Left ventricle myocardium inferior (tissue), 1 donor: Measurements from ENCODE around the gene MFSD12. TPM values are rescaled to one million over a fixed set of nuclear protein-coding genes. Genes with fewer than 3 reads are reported as not detected.

Experiments
- DNase-seq: peaks from one replicate; pipeline ENCODE4 v3.0.0-alpha.2; 2020
- H3K27ac ChIP-seq: fragments of 200-600 bp; replicated peaks from 2 replicates; pipeline ENCODE4 v1.8.0; 2021
- H3K27me3 ChIP-seq: fragments of 200-600 bp; 2 replicates; pipeline ENCODE4 v1.8.0; 2021; ENCODE audit warnings: low read depth
- H3K36me3 ChIP-seq: fragments of 200-600 bp; 2 replicates; pipeline ENCODE4 v1.8.0; 2021
- H3K4me1 ChIP-seq: fragments of 200-600 bp; 2 replicates; pipeline ENCODE4 v1.8.0; 2021
- H3K4me3 ChIP-seq: fragments of 200-600 bp; 2 replicates; pipeline ENCODE4 v1.8.0; 2021; ENCODE audit warnings: mild to moderate bottlenecking, moderate library complexity
- H3K9me3 ChIP-seq: fragments of 200-600 bp; replicated peaks from 2 replicates; pipeline ENCODE4 v1.8.0; 2021
- CTCF ChIP-seq: fragments of 200-600 bp; IDR thresholded peaks from 2 replicates; pipeline ENCODE4 v1.8.0; 2021; ENCODE audit warnings: antibody characterized with exemption, mild to moderate bottlenecking, borderline replicate concordance
- intact Hi-C: fragments of 100-400 bp; cut with micrococcal nuclease; formaldehyde crosslinking; loops from one replicate; pipeline ENCODE4 v1.11.0; 2022
- total RNA-seq: library from RNA; stranded (reverse); fragmentation: NEBNext Ultra II Directional; extraction: Animal tissue kit (Norgen Biotek cat#: 25700); gene quantifications from one replicate; pipeline ENCODE4 v1.2.1, GENCODE V29; 2021
- donor health status: DM: no; HTN: yes; CAD: no; lungs with severe emphysema.

MFSD12 gene
- total RNA-seq, 1 donor from 2014 or later = 23.5 TPM

GRCh38 chr19:3556423-3556977, 886 bp downstream of the MFSD12 start:
- peak overlapping the region; percentile 79 for H3K4me3 ChIP-seq
- H3K9me3 ChIP-seq = no peaks in the 10 kb centered on the region
- TF ChIP-seq CTCF = no peak
- DNase-seq = no peak
- peak overlapping the region; percentile 85 for H3K27ac ChIP-seq
- no peaks in the 10 kb centered on the region for H3K36me3 ChIP-seq
- H3K27me3 ChIP-seq = no peaks in the 10 kb centered on the region
- H3K4me1 ChIP-seq = peaks cover 47% of the 10 kb centered on the region
- intact Hi-C loops = no loop called here

- peaks cover 47% of the 10 kb centered on the region for H3K4me1 ChIP-seq
- no peak for TF ChIP-seq CTCF
- H3K36me3 ChIP-seq = no peaks in the 10 kb centered on the region
- no peak overlapping the region for H3K27ac ChIP-seq
- H3K27me3 ChIP-seq = no peaks in the 10 kb centered on the region
- peak overlapping the region; percentile 79 for H3K4me3 ChIP-seq
- DNase-seq = no peak
- H3K9me3 ChIP-seq = no peaks in the 10 kb centered on the region
- intact Hi-C loops = no loop called here
These were observed 1.5 kb downstream of the MFSD12 start for GRCh38 chr19:3555653-3556422.

GRCh38 chr19:3554254-3555083, 2.9 kb downstream of the MFSD12 start:
- no peak for DNase-seq
- Histone ChIP-seq H3K4me1 (peaks cover 47% of the 10 kb centered on the region), H3K9me3 (no peaks in the 10 kb centered on the region), H3K36me3 (no peaks in the 10 kb centered on the region), H3K27me3 (no peaks in the 10 kb centered on the region), H3K4me3 (peak overlapping the region; percentile 8), H3K27ac (peak overlapping the region; percentile 81)
- no peak for TF ChIP-seq CTCF
- intact Hi-C loops = no loop called here

- no peak for DNase-seq
- no peaks in the 10 kb centered on the region for H3K9me3 ChIP-seq
- H3K27ac ChIP-seq = no peak overlapping the region
- H3K36me3 ChIP-seq = peaks cover 7% of the 10 kb centered on the region
- peaks cover 42% of the 10 kb centered on the region for H3K4me1 ChIP-seq
- intact Hi-C loops = no loop called here
- TF ChIP-seq CTCF = no peak
- H3K27me3 ChIP-seq = no peaks in the 10 kb centered on the region
- H3K4me3 ChIP-seq = no peak overlapping the region
These were observed 5.6 kb downstream of the MFSD12 start for GRCh38 chr19:3551792-3552095.

GRCh38 chr19:3550947-3551791, 6.2 kb downstream of the MFSD12 start:
- H3K9me3 ChIP-seq = no peaks in the 10 kb centered on the region
- TF ChIP-seq CTCF = no peak
- intact Hi-C loops = no loop called here
- H3K4me3 ChIP-seq = no peak overlapping the region
- no peaks in the 10 kb centered on the region for H3K27me3 ChIP-seq
- H3K36me3 ChIP-seq = peaks cover 9% of the 10 kb centered on the region
- peaks cover 37% of the 10 kb centered on the region for H3K4me1 ChIP-seq
- no peak overlapping the region for H3K27ac ChIP-seq
- DNase-seq = no peak
